AG04450 (cell line): ENCODE results near the gene CARD9. TPM values are rescaled to one million over a fixed set of nuclear protein-coding genes. Genes with fewer than 3 reads are reported as not detected.

ENCODE experiments used
- CTCF ChIA-PET: fragments of 300-600, 350-600 bp; formaldehyde crosslinking; extraction: SDS; loops from one replicate; lab custom pipeline; 2022; ENCODE audit warnings: antibody characterized with exemption, inconsistent platforms; lab: Charles Lee
- POLR2A ChIA-PET: fragments of 350-600 bp; formaldehyde crosslinking; extraction: SDS; loops from one replicate; lab custom pipeline; 2021; ENCODE audit warnings: antibody characterized with exemption, inconsistent platforms; lab: Yijun Ruan, JAX
- DNase-seq: peaks from one replicate; pipeline ENCODE4 v3.0.0-alpha.2; 2011; ENCODE audit warnings: low read depth, low spot score
- H3K27ac ChIP-seq: one replicate; pipeline ENCODE4 v1.5.1; 2012; ENCODE audit warnings: low read depth, low read length, control low read depth
- H3K27me3 ChIP-seq: one replicate; pipeline ENCODE4 v1.6.0; 2012; ENCODE audit warnings: low read length; ENCODE audit not compliant: control insufficient read depth, insufficient read depth
- H3K4me3 ChIP-seq: 2 replicates; pipeline ENCODE4 v1.5.1; 2011; ENCODE audit warnings: mild to moderate bottlenecking, low read depth, low read length, control low read depth
- H3K9me3 ChIP-seq: 2 replicates; pipeline ENCODE4 v1.5.1; 2012; ENCODE audit warnings: low read length; ENCODE audit not compliant: control insufficient read depth, insufficient read depth
- CTCF ChIP-seq: IDR thresholded peaks from 2 replicates; pipeline ENCODE4 v1.5.1; 2011; ENCODE audit warnings: low read depth, low read length, control low read depth, inconsistent platforms
- polyA plus RNA-seq: library from polyadenylated mRNA; depleted of rRNA; stranded (reverse); fragments of >200 nt; gene quantifications from 2 replicates; pipeline ENCODE4 v1.2.3, GENCODE V29; 2011

CARD9 gene
- polyA plus RNA-seq, 1 experiment: 0.63 TPM

GRCh38 chr9:136405481-136405880 is 32.0 kb upstream of the CARD9 start:
- Histone ChIP-seq H3K4me3 (no peak overlapping the region), H3K27me3 (no peaks in the 10 kb centered on the region), H3K9me3 (no peaks in the 10 kb centered on the region; the same call in 1 of the 2 replicates), H3K27ac (no peak overlapping the region)
- ChIA-PET CTCF (interaction anchor here (0.6 kb wide), 1 partner anchor 93 kb away, joined by 3 read pairs; no protein-coding TSS in a partner anchor), POLR2A (no interaction called here)
- no peak for DNase-seq
- TF ChIP-seq CTCF: no peak

DNA sequence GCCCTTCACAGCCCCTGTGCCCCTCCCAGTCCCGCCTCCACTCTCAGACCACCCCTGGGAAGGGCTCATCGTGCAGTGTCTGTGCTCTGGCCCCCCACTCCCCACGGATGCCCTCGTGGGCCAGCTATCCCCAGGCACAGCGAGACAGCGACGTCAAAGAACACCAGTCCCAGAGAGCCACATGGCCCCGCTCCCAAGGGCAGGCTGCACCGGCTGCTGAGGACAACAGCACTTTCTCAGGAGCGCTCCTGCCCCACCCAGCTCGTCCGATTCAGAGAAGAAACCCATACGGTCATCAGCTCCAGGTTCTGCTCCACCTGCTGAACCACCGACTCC is 31.3 kb upstream of the CARD9 start:
- POLR2A ChIA-PET: no interaction called here
- no peak overlapping the region for H3K4me3 ChIP-seq
- CTCF ChIA-PET: no interaction called here
- H3K27me3 ChIP-seq: no peaks in the 10 kb centered on the region
- DNase-seq: no peak
- no peaks in the 10 kb centered on the region for H3K9me3 ChIP-seq
- no peak for TF ChIP-seq CTCF
- no peak overlapping the region for H3K27ac ChIP-seq

DNA sequence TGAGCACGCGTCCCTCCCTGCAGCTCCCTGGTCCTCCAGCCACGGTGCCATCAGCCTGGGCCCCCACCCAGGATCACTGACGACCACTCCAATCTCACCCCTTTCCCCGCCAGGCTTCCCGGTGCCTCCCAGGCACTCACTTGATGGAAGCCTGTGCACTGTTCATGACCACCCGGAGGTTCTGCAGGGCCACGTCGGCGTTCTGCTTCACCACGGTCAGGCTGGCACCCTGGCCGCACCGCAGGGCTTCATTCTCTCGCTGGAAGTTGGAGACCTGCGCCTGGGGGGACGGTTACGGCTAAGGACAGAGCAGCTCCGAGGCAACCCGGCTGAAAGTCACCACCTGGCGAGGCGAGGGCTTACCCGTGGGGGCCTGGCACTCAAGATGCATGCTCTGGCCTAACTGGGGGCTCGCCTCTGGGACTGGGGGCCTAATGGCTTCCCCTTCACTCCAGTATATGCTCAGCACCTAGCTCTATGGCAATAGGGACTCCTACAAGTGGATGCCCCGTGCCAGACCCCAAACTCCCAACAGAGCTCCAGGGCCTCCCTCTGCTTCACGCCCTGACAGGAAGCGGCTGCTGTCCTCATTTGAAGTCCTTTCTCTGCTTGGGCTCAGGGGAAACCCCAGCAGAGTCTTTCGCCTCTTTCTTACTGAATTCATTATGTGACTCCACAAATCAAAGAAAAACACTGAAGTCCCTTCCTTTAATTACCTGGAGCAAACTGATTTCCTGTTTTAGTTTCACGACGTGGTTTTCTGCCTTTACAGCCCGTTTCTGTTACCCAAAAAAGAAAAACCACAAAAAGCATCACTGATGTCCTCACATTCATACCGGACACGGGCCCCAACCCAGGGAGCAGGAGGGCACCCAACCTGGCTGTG is 30.7 kb upstream of the CARD9 start:
- DNase-seq: no peak
- POLR2A ChIA-PET: no interaction called here
- H3K27ac ChIP-seq: no peak overlapping the region
- H3K4me3 ChIP-seq: no peak overlapping the region
- TF ChIP-seq CTCF: no peak
- no peaks in the 10 kb centered on the region; the same call in 1 of the 2 replicates for H3K9me3 ChIP-seq
- CTCF ChIA-PET: interaction anchor here (1.3 kb wide), 1 partner anchor 92 kb away, joined by 4 read pairs; no protein-coding TSS in a partner anchor
- H3K27me3 ChIP-seq: no peaks in the 10 kb centered on the region

- Histone ChIP-seq H3K27ac (no peak overlapping the region), H3K4me3 (no peak overlapping the region), H3K9me3 (no peaks in the 10 kb centered on the region; the same call in 1 of the 2 replicates), H3K27me3 (no peaks in the 10 kb centered on the region)
- no peak for DNase-seq
- no peak for TF ChIP-seq CTCF
- POLR2A ChIA-PET: no interaction called here
- CTCF ChIA-PET: interaction anchor here (1.3 kb wide), 1 partner anchor 91 kb away, joined by 4 read pairs; no protein-coding TSS in a partner anchor
Observed at GRCh38 chr9:136403538-136403914, 30.1 kb upstream of the CARD9 start.

DNA sequence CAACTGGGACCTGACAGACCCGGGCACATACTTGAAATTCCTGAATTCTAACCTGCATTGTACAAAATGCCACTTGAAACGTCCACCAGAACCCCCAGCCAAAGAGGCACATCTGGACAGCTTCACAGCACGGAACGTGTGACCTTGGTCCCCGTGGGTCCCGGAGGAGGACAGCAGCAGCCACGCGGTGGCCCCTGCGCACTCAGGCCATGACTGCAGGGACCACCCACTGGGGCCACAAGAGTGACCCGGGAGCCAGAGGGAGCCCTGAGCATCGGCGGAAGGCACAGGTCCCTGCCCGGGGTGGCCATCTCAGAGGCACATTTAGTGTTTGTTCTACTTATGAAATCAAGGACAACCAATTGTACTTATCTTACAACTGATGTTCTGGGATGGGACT is 28.6 kb upstream of the CARD9 start:
- POLR2A ChIA-PET: interaction anchor here (0.8 kb wide), 1 partner anchor 8 kb away, joined by 4 read pairs; no protein-coding TSS in a partner anchor
- Histone ChIP-seq H3K27ac (no peak overlapping the region), H3K4me3 (no peak overlapping the region), H3K27me3 (no peaks in the 10 kb centered on the region), H3K9me3 (no peaks in the 10 kb centered on the region; the same call in 1 of the 2 replicates)
- TF ChIP-seq CTCF: no peak
- CTCF ChIA-PET: interaction anchor here (1.6 to 3.0 kb wide), 2 partner anchors 8 to 90 kb away, joined by 6 to 36 read pairs; no protein-coding TSS in a partner anchor
- no peak for DNase-seq
